GM19438 (cell line): ENCODE data around the gene CRHR1.

Source experiments
- ATAC-seq: cut with Tn5 transposase; IDR thresholded peaks from one replicate; pipeline ENCODE4 v1.9.1; 2021; ENCODE audit warnings: low read depth; ENCODE audit not compliant: unreplicated experiment

CRHR1 gene

DNA sequence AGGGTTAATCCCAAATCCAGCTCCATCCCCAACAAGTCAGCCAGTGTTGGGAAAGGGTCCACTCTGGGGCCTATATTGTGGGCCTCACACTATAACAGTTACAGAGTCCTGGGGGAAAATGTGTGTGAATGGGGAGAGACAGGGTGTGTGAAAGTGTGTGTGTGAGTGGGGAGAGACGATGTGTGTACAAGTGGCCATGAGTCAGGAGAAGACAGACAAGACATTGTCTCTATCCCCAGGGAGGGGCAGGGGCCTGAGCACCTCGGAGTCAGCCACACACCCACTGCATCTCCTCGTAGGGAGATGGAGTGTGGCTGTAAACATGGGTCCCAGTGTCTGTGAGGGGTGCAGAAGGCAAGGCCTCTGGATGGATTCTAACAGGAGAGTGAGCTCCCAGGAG lies 2.9 kb downstream of the CRHR1 start:
- ATAC-seq: no peak

DNA sequence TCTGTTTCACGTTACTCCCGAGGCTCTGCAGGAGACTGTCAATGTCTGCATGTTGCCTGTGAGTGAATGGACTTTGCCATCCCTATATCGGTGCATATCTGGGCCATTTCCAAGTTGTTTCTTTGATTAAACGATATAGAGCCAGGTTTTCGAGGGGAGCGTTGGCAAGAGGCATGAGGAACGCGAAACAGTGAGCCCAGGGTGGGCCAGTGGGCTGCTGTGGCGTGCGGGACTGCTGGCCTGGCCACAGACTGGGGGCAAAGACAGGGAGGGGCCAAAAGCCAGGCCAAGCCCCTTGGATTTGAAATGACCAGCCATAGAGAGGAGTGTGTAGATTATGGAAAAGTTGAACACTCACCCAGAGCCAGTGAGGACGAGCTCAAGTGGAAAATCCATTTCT lies 3.5 kb downstream of the CRHR1 start:
- no peak for ATAC-seq

DNA sequence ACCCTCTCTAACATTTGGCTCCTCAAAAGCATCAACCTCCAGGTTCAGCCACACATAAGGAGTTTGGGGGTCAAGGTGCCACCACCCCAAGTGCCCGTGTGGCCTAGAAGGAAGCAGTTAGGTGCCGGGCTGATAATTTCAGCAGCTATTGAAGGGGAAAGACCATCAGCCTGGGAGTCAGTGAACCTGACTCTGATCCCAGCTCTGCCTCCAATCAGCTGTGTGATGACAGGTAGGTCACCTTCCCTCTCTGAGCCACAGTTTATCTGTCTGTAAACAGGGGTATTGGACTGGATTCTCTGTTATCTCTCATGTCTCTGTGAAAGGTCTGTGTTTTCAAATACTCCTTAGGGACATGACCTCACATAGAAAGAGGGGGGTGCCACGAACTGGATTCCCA lies 3.9 kb downstream of the CRHR1 start:
- ATAC-seq: no peak

- no peak for ATAC-seq
These were observed 5.8 kb downstream of the CRHR1 start for GRCh38 chr17:45789874-45790273.

GRCh38 chr17:45790296-45790922 lies 6.3 kb downstream of the CRHR1 start:
- no peak for ATAC-seq

GRCh38 chr17:45791041-45791582 lies 7.0 kb downstream of the CRHR1 start:
- ATAC-seq: no peak

DNA sequence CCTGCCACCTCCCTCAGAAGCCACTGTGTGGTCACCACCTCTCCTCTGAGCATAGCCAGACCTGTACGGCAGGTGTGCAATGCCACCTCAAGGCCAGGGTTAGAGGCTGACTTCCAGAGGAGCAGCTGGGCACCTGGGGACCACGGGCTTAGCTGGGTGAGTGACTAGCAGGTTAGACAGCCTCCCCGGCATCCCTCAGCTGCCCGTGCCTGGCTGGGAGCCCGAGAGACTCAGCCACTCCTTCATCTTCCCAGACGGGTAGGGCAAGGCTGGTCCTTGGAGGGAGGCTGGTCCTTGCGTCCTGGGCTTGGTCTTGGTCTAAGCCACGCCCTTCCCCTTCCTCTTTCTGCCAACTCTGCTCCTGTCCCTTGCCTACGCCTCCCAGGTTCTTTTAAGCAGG lies 7.8 kb downstream of the CRHR1 start:
- no peak for ATAC-seq

- ATAC-seq: no peak
These were observed 8.3 kb downstream of the CRHR1 start for GRCh38 chr17:45792437-45792836.

DNA sequence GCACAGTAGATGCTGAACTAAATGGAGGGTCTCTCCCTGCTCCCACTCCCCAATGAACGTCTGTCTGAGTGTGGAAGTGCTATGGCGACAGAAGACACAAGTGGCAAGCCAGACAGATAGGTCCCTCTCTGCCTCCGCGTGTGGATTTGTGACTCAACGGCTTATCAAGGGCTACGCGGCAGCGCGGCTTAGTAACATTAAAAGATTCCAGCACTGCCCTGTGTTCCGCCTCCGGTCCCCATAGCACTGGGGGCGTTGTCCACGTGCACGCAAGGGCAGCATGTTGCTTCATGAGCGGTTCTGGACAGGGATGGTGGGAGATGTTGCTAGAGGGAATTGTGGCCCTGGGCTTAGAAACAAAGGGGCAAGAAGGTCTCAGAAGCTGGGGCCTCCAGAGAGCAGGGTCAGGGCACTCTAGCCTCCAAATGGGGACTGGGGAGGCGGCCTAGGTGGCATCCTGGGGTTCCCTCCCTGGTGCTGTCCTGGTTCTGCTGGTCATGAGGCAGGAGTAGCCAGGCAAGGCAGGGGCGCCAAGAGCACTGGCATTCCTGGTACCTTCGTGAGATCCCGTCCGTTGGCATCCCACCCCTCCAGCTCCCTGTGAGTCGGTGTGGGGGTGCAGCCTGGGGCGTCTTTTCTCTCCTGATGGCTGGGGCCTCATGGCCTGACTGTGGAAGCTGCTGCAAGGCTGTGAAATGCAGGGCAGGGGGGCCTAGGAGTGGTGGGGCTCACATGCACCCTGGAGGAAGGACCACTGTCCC lies 9.1 kb downstream of the CRHR1 start:
- ATAC-seq: no peak

- ATAC-seq: no peak
These were observed 9.9 kb downstream of the CRHR1 start for GRCh38 chr17:45793999-45794540.

DNA sequence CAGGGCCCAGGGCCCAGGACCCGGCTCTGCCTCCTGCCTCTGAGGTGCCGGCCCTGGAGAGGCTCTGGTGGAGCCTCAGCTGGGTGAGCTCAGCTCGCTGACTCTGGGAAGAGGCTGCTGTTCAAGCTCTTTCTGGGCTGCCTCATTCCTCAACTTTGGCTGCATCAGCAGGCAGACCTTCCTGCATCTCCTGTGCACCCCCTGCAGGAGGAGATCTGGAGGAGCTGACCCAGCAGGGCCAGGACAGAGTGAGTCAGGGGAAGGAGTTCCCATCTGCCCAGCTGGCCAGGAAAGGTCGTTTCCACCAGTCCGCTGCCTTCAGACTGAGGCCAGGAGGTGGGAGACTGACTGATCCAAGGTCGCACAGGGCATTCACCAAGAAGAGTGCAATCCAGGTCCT lies 10.7 kb downstream of the CRHR1 start:
- no peak for ATAC-seq

GRCh38 chr17:45800816-45801215 lies 16.7 kb downstream of the CRHR1 start:
- no peak for ATAC-seq

DNA sequence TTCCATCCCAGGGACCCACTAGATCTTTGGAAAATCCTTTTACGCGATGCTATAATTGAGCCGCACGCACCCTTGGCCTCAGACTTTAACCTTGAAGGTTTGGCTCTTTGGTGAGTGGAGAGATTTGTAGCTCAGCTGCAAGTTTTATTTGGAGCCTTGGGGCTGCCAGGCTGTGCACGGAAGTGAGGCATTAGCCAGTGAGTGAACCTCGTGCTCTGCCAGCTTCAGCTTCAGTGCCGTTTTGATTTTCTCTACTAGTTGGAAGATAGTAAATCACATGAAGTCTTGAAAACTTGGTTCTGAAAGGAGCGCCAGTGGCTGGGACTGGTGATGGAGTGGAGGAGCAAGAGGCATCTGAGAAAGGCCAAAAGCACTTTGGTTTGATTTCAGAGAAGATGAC lies 17.3 kb downstream of the CRHR1 start:
- no peak for ATAC-seq

- ATAC-seq: no peak
These were observed 24.7 kb downstream of the CRHR1 start for GRCh38 chr17:45808845-45809244.

- no peak for ATAC-seq
These were observed 25.4 kb downstream of the CRHR1 start for GRCh38 chr17:45809499-45809898.

- no peak for ATAC-seq
These were observed 28.0 kb downstream of the CRHR1 start for GRCh38 chr17:45812102-45812501.

DNA sequence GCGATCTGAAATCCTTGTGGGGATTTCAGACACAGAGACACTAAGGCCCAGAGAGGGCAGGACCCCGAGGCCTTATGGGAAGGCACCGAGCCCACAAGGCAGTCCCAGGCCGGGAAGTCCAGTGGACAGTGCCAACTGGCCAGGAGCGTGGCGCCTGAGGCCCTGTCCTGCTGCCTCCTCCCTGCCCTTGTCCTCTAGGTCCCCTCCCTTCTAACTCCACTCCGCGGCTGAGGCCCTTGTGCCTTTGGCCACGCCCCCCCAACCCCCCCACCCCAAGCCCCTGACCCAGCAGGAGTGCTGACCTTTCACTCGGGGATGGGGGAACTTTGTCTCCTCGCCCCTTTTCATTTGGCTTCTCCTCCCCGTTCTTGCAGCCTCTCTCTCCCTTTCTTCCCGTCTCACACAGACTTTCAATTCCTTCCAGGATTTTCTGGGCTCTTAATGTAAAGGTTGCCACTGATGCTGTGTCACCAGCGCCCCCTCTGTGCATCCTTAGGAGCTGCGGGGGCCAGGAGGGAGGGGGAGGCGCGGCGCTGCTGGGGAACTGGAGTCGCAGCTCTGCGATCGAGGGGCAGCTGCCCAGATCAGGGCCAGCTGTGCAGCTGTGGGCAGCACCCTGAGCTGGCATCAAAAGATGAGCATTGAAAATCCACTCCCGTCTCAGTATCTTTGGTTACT lies 29.1 kb downstream of the CRHR1 start:
- ATAC-seq: no peak

GRCh38 chr17:45814622-45815606 lies 30.8 kb downstream of the CRHR1 start:
- no peak for ATAC-seq

DNA sequence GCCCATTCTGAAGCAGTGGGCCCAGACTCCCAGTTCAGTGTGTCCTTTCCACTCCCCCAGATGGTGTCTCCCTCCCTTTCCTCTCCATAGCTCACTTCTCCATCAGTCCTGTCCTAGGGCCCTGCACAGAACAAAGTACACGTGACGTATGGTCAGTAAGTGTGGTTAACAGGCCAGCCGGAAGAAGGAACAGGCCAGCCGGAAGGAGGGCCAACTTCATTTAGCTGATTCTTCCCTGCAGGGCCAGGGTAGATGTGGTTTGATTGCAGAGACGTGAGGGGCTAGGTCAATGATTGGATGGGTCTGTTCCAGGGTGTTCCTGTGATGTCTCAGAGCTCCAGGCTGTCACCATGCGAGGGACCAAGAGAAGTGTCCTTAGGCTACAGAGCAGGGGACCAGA lies 31.6 kb downstream of the CRHR1 start:
- no peak for ATAC-seq

GRCh38 chr17:45818041-45818440 lies 33.9 kb downstream of the CRHR1 start:
- ATAC-seq: no peak
